ENCODE results near the gene ZMYND19.
"Not testable (repeated sequence)": the region's sequence is repeated elsewhere in the genome, so short reads cannot be mapped to it uniquely, and the experiment has no call there.

Gene ZMYND19

DNA sequence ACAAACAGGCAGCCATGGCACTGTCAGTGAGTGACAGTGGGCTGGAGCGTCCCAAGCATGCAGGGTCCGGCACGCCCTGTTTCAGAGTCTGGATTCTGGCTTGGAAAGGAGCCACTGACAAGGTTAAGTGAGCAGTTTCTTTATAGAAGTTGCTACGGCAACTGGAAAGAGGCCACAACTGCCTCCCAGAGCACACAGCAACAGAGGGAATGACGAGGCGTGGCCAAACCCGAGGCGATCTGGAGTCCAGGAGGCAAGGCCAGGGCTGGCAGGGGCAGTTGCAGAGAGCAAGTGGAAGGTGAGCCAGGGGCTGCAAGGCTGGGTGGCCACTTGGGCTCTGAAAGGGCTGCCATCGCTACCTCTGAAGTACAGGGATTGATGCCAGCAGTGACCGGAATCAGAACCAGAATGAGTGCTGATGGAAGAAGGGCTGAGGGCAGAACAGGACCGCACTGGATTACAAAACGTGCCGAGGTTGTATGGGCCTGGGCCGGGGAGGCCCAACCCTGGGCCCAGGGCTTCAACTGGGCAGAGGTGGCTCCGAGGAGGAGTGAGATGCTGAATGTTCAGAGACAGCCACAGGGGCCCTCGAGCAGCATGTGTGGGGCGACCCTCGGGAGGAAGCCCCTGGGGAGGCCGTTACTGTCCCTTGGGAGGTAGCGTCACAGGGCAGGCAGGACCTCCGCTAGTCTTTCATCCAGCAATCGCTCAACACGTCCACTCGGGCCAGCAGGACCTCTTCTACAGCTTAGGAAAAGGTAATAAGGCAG is 34.1 kb downstream of the ZMYND19 start:
- no peak for DNase-seq (ENCODE audit: low read depth, low spot score)

DNA sequence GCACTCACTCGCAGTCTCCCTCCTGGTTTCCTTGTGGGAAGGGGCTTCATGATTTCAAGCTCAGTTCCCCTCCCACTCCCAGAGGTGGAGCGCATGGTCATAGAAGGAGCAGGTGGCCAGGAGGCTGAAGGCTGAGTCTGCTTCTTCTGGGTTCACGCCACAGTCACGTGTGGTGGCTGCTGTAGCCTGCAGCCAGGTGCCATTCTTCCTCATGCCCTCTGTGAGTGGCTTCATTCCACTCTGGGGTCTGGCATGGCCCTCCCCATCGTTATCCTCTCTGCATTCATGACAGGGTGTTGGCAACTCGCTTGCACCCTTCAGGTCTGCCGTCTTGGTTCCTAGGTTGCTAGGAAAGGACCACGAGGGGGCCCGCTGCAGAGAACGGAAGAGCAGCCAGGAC is 35.1 kb downstream of the ZMYND19 start:
- no peak for DNase-seq (ENCODE audit: low read depth, low spot score)

DNA sequence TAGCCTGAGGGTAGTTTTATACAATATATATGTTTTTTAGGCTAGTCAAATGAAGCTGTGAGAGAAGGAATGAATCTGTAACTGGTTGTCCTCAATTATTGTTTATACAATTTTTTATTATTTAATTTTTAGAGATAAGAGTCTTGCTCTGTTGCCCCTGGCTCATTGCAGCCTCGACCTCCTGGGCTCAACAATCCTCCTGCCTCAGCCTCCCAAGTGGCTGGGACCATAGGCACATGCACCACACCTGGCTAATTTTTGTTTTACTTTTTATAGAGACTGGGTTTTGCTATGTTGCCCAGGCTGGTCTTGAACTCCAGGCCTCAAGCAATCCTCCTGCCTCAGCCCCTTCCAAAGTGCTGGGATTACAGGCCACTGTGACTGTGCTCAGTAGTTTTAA is 36.0 kb downstream of the ZMYND19 start:
- DNase-seq (ENCODE audit: low read depth, low spot score), result no peak

DNA sequence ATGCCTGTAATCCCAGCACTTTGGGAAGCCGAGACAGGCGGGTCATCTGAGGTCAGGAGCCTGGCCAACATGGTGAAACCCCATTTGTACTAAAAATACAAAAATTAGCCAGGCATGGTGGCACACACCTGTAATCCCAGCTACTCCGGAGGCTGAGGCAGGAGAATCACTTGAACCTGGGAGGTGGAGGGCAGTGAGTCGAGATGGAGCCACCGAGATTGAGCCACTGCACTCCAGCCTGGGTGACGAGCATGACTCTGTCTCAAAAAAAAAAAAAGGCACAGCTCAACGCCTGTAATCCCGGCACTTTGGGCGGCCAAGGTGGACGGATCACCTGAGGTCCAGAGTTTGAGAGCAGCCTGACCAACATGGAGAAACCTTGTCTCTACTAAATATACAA is 36.7 kb downstream of the ZMYND19 start:
- not testable (repeated sequence) for DNase-seq (ENCODE audit: low read depth, low spot score)

DNA sequence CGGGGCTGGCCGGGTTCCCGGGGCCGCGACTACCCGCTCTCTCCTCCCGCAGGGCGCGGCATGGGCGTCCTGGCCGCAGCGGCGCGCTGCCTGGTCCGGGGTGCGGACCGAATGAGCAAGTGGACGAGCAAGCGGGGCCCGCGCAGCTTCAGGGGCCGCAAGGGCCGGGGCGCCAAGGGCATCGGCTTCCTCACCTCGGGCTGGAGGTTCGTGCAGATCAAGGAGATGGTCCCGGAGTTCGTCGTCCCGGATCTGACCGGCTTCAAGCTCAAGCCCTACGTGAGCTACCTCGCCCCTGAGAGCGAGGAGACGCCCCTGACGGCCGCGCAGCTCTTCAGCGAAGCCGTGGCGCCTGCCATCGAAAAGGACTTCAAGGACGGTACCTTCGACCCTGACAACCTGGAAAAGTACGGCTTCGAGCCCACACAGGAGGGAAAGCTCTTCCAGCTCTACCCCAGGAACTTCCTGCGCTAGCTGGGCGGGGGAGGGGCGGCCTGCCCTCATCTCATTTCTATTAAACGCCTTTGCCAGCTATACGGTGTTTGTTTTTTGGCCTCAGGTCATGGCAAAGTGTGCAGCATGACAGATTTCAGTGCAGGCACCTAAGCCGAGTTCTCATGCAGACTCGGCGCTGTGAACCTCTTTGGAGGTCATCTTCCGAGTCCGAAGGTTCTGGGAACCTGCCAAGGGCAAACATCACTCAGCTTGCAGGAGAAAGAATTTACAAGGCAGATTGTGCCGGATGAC is 38.1 kb downstream of the ZMYND19 start:
- peak; percentile 59 for DNase-seq (ENCODE audit: low read depth, low spot score)

DNA sequence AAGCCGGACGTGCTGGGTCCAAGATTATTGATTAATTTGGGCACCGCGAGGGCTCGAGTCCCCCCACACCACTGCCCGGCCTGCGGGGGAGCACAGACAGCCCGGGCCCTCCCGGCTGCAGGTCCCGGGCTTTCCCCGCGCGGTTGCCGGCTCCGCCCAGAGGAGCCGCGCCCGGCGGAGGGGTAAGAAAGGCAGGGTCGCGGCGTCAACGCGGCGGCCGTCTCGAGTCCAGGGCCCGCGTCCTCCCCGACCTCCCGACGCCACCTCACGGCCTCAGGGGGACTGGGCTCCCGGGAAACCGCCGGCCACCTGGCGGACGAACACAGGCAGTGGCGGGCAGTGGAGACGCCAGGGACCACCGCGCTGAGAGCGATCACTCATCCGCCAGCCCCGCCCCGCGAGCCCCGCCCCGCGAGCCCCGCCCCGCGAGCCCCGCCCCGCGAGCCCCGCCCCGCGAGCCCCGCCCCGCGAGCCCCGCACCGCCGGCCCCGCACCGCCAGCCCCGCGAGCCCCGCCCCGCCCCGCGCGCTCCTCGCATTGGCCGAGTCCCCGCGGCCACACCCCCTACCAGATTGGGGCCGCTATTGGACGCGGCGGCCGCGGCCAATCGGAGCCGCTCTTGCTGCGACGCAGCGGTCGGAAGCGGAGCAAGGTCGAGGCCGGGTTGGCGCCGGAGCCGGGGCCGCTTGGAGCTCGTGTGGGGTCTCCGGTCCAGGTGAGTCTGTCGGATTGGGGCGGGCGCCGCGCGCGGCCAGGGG is 38.9 kb downstream of the ZMYND19 start, which contains the start of gene MRPL41:
Gene MRPL41 (plus strand): TSS at position 616 of the 758 bp plus-strand sequence. CDS start 203 bp downstream, outside the sequence.
- peak; percentile 88 for DNase-seq (ENCODE audit: low read depth, low spot score)

DNA sequence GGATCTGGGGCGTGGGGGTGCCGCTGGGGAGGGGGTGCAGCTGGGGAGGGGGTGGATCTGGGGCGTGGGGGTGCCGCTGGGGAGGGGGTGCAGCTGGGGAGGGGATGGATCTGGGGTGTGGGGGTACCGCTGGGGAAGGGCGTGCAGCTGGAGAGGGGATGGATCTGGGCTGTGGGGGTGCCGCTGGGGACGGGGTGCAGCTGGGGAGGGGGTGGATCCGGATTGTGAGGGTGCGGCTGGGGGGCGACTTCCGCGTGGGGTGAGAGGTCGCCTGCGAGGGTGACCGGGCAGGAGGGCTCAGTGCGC is 39.4 kb downstream of the ZMYND19 start:
- DNase-seq (ENCODE audit: low read depth, low spot score), result not testable (repeated sequence)

DNA sequence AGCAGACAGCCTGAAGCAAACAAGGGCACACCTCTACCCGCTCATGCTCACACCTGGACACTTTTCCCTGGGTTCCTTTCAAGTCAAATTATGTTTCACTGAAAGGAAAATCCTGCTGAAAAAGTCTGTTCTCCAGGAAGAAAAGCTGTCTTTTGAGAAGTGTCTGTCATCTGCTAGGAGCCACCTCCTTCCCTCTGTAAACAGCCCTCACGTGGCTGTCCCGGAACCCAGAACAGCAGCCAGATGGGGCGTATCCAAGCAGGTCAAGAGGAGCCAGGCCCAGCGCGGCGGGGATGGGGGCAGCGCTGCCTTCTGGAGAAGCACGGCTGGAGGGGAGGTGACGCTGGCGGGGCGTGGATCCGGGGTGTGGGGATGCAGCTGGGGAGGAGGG is 40.1 kb downstream of the ZMYND19 start, which contains the start of gene PNPLA7:
Gene PNPLA7 (minus strand): TSS at position 172 of the 391 bp plus-strand sequence. CDS start 205 bp downstream, outside the sequence.
- DNase-seq (ENCODE audit: low read depth, low spot score), result peak; percentile 80

DNA sequence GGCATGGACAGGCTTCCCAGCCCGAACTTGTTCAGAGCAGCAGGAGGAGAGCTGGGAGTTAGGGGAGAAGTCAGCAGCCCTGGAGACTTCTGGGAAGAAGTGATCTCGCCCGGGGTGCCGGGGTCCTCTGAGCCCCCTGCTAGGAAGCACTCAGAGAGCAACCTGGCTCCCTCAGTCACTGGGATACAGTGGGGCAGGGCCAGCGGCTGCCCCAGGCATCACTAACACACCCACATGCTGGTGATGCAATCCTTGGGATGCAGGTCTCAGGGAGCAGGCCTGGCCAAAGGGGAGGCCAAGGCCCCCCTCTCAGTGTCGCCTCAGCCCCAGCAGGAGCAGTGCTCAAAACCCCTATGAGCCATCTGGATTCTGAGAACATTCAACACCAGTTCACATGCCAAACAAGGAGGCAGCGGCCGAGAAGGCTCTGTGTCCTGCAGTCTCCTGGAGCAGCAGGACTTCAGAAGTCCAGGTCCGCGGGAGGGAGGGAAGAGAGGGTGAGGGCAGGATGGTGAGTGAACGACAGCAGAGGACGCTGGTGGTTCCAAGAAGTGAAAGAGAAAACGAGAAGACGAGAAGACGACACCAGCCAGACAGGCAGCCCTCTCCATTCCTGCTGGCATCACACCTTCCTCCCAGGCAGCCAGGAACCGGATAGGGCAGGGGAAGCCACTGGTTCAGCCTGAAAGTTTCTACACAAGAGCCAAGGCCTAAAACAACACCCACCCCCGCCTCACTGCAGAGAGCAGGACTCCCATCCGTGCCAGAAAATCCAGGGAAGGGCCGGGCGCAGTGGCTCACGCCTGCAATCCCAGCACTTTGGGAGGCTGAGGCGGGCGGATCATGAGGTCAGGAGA is 42.4 kb downstream of the ZMYND19 start:
- DNase-seq (ENCODE audit: low read depth, low spot score), result no peak

DNA sequence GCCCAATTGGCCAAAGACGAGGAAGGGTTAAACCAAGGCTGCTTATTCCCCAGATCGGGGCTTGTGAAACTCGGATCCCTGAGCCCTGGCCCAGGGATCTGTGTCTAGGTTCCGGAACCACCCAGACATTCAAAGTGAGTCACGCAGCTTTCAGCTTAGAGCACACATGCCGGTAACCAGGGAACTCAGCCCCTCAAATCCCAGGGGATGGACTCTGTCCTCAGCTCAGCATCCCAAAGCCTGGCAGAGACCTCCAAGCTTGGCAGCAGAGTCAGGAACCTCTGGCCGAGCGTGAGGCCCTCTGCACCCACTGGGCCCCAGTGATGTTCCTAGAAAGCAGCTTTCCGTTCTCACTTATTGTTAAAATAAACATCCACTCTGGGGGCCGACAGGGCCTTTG is 45.2 kb downstream of the ZMYND19 start:
- DNase-seq (ENCODE audit: low read depth, low spot score), result no peak

DNA sequence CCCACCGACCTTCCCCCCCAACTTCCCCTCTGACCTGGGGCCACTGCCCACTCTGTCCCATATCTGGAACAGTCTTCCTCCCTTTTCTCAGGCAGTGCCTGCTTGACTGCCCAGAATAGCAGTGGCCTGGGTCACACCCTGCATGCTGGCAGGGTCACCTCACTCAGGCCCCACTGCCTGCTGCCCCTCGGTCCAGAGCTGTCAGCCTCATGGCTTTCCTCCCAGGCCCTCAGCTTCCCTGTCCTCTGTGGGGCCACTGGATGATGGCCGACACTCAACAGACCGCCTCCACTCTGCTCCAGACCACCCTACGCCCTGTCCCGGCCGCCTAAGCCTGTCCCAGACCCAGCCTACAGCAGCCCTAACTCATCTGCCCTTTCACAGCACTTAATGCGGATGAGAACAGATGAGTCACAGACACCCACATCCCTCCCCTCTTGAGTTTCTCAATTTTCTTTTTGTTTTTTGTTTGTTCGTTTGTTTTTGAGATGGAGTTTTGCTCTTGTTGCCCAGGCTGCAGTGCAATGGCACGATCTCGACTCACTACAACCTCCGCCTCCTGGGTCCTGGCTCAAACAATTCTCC is 46.0 kb downstream of the ZMYND19 start:
- no peak for DNase-seq (ENCODE audit: low read depth, low spot score)

DNA sequence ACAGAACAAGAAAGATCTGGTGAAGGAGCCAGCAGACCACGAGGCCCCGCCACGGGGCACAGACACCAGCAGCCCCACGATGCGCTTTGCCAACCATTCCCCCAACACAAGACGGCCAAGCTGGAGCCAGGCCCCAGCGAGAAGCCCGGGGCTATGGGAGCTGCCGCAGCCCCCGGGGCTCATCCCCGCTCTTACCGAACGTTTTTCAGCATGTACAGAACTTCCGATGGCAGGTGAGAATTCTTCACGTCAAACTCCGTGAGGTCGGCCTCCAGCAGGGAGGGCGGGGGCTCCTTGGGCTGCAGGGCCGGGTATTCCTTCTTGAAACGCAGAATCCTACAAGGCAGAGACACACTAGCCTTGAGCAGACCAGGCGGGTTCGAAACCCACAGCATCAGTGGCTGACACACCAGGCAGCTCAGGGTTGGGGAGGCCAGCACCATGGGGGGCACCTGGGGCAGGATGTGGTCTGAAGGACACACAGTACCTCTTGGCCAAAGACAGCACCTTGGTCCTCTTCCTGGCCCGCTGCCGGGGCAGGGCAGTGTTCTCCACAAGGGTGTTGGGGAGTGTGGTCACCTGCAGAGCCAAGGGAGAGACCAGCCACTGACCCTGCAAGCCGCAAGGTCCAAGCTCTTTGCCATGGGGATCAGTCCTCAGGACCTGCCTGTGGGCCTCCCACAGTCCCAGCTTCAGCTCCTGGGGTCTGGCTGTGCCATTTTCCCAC is 46.9 kb downstream of the ZMYND19 start:
- no peak for DNase-seq (ENCODE audit: low read depth, low spot score)

DNA sequence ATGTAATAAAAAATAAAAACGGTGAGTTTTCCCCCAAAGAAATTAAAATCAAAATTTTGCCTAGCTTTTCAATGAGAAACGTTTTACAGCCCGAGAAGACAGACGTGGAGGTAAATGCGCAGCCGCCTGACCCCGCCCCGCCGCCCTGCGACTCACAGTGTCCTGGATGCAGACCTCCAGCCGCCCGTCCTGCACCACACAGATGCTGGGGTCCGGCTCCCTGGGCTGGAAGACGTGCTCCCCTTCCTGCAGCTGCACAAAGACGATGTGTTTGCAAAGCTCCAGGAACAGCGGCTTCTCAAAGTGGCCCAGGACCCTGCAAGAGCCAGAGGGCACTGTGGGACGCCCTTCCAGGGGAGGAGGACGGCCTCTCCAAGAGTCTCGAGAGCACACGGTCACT is 47.8 kb downstream of the ZMYND19 start:
- no peak for DNase-seq (ENCODE audit: low read depth, low spot score)

DNA sequence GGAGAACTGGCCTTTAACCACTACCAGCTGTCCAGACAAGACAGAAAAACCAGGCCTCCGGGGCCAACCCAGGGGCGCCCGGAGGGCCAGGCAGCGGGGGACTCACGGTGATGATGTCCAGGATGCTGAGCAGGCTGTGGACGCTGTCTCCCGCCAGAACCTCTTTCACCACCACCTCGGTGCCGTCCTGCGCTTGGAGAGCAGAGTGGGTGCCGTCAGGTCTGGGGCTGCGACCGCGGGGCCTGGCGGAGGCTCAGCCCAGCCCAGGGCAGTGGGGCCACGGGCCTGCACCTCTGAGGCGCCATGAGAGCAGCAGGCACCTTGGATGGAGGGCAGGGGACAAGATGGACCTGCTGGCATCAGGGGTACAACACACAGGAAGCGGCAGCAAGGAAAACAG is 49.8 kb downstream of the ZMYND19 start:
- no peak for DNase-seq (ENCODE audit: low read depth, low spot score)

DNA sequence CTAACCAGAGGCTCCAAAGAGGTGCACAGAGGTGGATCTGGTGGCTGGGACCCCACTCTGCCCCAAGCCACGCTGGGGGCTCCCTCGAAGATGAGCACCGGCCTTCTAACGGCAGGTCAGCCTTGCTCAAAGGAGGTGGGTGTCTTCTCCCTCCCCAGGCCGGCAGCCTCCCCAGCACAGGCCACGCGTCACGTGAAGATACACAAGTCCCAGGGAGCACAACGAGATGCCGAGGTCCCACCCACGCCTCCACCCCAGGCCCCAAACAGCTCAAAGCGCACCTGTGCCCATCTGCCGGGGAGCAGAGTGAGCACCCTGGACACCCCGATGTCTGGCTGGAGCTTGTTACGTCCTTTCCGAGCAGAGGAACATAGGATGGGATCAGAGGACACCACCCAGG is 52.3 kb downstream of the ZMYND19 start:
- no peak for DNase-seq (ENCODE audit: low read depth, low spot score)

DNA sequence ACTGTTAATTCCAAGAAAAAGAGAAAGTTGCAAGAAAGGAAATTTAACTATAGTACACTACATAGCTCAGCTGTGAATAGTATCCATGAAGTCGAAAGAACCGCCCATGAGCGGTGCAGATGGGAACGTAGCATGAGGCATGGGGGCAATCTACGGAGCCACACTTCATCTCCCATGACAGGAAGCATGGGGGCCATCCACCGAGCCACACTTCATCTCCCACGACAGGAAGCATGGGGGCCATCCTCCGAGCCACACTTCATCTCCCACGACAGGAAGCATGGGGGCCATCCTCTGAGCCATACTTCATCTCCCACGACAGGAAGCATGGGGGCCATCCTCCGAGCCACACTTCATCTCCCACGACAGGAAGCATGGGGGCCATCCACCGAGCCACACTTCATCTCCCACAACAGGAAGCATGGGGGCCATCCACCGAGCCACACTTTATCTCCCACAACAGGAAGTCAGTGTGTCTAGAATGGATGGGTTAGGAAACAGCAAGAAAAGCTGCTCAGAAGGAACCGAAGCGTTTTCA is 53.6 kb downstream of the ZMYND19 start:
- DNase-seq (ENCODE audit: low read depth, low spot score), result not testable (repeated sequence)

DNA sequence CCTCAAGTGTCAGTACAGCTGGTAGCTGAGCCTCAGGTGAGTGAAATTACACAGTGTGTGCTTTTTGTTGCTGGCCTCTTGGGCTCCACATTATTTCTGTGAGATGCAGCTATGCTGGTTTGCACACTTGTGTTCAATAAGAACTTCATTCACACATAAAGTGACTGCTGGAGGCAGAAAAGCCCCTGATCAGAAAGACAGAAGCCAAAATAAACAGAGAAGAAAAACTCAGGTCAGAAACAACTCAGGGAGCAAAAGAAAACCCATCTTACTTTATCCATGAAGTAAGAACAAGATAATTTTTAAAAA is 55.2 kb downstream of the ZMYND19 start:
- no peak for DNase-seq (ENCODE audit: low read depth, low spot score)

DNA sequence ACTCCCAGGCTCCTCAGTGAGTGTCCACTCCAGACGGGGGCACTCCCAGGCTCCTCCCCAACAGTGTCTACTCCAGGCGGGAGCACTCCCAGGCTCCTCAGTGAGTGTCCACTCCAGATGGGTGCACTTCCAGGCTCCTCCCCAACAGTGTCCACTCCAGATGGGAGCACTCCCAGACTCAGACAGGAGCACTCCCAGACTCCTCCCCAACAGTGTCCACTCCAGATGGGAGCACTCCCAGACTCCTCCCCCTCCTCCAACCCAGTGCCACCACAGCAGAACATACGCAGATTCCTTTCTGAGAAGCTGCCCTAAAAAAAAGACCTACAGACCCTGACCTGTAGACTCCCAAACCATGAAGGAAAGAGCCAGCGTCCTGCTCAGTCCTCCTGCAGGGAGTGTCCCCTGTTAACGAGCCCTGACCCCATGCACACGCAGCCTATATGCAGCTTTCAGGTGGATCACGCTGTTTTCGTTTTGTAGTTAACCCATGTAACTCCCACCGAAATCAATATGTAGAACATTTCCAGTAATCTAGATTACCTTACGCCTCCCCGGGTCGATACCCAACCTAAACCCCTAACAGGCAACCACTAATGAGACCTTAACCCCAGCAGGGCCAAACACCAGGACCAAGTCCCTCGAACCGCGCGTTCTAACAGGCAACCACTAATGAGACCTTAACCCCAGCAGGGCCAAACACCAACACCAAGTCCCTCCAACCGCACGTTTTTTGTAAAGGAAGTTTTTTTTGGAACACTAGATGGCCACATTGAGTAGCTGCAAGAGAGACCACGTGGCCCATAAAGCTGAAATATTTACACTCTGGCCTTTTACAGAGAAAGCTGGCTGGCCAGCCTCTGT is 55.8 kb downstream of the ZMYND19 start:
- peak; percentile 80 for DNase-seq (ENCODE audit: low read depth, low spot score)

DNA sequence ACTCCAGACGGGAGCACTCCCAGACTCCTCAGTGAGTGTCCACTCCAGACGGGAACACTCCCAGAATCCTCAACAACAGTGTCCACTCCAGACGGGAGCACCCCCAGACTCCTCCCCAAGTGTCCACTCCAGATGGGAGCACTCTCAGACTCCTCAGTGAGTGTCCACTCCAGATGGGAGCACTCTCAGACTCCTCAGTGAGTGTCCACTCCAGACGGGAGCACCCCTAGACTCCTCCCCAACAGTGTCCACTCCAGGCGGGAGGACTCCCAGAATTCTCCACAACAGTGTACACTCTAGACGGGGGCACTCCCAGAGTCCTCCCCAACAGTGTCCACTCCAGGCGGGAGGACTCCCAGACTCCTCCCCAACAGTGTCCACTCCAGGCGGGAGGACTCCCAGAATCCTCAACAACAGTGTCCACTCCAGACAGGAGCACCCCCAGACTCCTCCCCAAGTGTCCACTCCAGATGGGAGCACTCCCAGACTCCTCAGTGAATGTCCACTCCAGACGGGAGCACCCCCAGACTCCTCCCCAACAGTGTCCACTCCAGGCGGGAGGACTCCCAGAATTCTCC is 57.3 kb downstream of the ZMYND19 start:
- not testable (repeated sequence) for DNase-seq (ENCODE audit: low read depth, low spot score)
